Progenitor cell of endocrine pancreas (in vitro differentiated cells): ENCODE results near the gene PSMG3. TPM values are rescaled to one million over a fixed set of nuclear protein-coding genes. Genes with fewer than 3 reads are reported as not detected.

ENCODE experiments used
- DNase-seq: peaks from one replicate; pipeline ENCODE4 v3.0.0; 2021; ENCODE audit warnings: low spot score; ENCODE audit not compliant: unreplicated experiment
- H3K27ac Mint-ChIP-seq: 2 replicates; pipeline ENCODE4 v1.8.0; 2021; ENCODE audit warnings: mild to moderate bottlenecking, moderate library complexity, mixed read lengths
- H3K27me3 Mint-ChIP-seq: 2 replicates; pipeline ENCODE4 v1.8.0; 2021; ENCODE audit warnings: mixed read lengths
- H3K36me3 Mint-ChIP-seq: 2 replicates; pipeline ENCODE4 v1.8.0; 2022; ENCODE audit warnings: mixed read lengths; ENCODE audit not compliant: insufficient read depth
- H3K4me1 Mint-ChIP-seq: 2 replicates; pipeline ENCODE4 v1.8.0; 2021; ENCODE audit warnings: low read depth, mixed read lengths
- H3K4me3 Mint-ChIP-seq: 2 replicates; pipeline ENCODE4 v1.8.0; 2021; ENCODE audit warnings: low read depth, mild to moderate bottlenecking, moderate library complexity, mixed read lengths
- H3K9me3 Mint-ChIP-seq: 2 replicates; pipeline ENCODE4 v1.8.0; 2021; ENCODE audit warnings: low read depth, mixed read lengths
- total RNA-seq: library from RNA; stranded (reverse); gene quantifications from 2 replicates; pipeline ENCODE4 v1.2.1, GENCODE V29; 2021
- TF ChIP-seq, protein P1 (sequence below): fragments of 200-600 bp; sonication (generic); IDR thresholded peaks from one replicate; pipeline ENCODE4 v1.5.0; 2021; ENCODE audit warnings: antibody characterized with exemption, mild to moderate bottlenecking; ENCODE audit not compliant: unreplicated experiment

PSMG3 gene
- total RNA-seq, 1 donor from 2014 or later = 29.1 TPM

DNA sequence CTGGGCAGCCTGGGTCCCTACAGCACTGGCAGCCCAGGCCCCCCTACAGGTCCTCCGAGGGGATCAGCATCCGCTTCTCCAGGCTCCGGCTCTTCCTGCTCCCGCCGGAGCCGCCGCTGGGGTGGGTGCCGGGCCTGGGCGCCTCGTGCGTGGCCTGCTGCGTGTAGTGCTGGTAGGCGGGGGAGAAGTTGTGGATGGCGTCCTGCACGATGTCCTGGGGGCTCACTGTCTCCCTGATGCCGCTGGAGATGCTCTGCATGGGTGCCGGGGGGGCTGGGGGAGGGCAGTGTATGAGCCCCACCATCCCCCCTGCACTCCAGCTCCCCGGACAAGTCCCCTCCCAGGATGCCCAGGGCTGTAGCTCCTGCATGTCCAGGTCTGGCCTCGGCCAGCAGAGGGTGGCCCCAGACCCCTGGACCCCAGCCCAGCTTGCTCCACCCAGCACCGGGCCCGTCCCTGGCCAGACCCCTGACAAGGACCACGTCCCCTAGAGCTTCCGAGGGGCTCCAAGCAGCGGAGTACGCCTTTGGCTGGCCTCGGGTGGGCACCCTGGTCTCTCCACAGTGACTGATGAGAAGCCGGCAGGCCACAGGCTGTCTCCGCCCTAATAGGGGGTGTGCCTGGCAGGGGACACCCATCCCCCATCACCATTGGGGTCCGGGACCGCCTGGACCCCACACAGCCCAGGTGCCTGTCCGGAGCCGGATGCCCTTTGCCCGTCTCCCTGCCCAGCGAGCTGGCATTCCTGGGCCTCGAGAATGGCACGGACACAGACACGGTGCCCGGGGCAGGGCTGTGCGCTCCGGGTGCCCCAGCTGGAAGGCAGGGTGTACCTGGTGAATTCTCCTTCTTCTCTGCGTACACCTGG lies 22.7 kb downstream of the PSMG3 start:
- Mint-ChIP-seq H3K4me1 (no peaks in the 10 kb centered on the region), H3K9me3 (no peaks in the 10 kb centered on the region), H3K27me3 (no peaks in the 10 kb centered on the region), H3K27ac (no peak overlapping the region), H3K4me3 (no peak overlapping the region), H3K36me3 (no peaks in the 10 kb centered on the region)
- TF ChIP-seq, protein P1, sequence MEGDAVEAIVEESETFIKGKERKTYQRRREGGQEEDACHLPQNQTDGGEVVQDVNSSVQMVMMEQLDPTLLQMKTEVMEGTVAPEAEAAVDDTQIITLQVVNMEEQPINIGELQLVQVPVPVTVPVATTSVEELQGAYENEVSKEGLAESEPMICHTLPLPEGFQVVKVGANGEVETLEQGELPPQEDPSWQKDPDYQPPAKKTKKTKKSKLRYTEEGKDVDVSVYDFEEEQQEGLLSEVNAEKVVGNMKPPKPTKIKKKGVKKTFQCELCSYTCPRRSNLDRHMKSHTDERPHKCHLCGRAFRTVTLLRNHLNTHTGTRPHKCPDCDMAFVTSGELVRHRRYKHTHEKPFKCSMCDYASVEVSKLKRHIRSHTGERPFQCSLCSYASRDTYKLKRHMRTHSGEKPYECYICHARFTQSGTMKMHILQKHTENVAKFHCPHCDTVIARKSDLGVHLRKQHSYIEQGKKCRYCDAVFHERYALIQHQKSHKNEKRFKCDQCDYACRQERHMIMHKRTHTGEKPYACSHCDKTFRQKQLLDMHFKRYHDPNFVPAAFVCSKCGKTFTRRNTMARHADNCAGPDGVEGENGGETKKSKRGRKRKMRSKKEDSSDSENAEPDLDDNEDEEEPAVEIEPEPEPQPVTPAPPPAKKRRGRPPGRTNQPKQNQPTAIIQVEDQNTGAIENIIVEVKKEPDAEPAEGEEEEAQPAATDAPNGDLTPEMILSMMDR = no peak
- DNase-seq = no peak

DNA sequence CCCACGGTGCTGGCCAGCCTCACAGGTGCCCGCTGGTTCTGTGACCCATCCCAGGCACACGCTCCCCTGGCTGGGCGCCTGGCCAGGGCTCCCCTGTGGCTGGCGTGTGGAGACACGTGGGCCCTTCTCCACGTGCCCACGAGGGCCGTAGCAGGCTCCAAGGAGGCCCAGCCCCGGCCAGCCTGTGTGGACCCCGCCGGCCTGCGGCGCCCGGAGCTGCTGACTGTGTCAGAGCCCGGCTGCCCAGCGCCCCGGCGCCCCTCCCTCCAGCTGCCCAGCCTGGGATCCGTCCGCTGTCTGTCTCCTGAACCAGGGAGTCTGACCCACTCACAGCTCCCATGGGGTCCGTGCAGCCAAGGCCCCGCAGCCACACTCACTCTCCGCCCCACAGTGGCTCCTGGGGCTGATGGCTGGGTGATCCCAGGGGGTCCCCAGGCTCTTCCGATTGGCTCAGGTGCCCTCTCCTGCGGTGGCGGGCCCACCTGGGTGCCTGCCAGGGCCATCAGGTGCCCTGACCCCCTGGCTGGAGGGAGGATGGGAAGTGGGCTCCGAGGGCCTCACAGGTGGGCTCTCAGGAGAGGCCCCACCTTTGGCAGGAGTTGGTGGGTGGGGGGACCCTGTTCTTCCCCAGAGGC lies 23.4 kb downstream of the PSMG3 start:
- DNase-seq = no peak
- H3K4me3 Mint-ChIP-seq = no peak overlapping the region
- TF ChIP-seq, protein P1 = no peak
- no peaks in the 10 kb centered on the region for H3K4me1 Mint-ChIP-seq
- H3K27ac Mint-ChIP-seq = no peak overlapping the region
- H3K36me3 Mint-ChIP-seq = no peaks in the 10 kb centered on the region
- H3K27me3 Mint-ChIP-seq = no peaks in the 10 kb centered on the region
- H3K9me3 Mint-ChIP-seq = no peaks in the 10 kb centered on the region

DNA sequence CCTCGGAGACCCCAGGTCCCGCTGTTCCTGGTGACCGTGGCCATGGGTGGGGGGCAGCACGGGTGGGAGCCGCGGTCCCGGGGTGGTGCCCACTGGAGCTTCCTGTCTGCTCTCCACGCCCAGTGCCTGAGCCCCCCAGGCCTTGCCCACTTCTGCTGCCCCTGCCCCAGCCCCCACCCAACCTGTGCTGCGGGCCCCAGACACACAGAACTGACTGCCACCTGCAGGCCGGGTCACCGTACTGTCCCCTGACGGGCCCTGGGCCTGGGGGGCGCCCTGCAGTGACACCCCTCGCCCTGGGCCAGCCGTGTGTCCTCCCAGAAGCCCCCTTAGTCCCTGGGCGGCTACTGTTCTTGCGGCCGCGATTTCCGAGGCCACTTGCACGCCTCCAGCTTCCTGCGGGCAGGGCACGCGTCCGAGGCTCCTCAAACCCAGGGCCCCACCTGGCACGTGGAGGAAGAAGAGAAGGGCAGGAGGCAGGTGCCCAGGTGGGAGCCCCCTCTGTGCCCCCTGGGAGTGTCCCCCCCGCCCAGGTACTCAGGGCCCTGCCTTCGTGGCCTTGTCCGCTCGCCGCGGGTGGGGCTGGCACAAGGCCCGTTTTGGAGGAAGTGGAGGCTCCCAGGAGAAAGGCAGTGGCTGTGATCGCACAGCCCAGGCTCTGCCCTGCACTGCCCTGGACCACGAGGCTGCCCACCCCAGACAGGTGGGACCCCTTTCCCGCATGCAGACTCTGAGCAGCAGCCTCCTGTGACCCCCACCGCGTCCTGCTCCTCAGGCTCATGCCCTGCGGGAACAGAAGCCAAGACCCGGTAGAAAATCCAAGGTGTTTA lies 24.2 kb downstream of the PSMG3 start:
- Mint-ChIP-seq H3K27me3 (no peaks in the 10 kb centered on the region), H3K4me1 (no peaks in the 10 kb centered on the region), H3K4me3 (no peak overlapping the region), H3K9me3 (no peaks in the 10 kb centered on the region), H3K27ac (no peak overlapping the region), H3K36me3 (no peaks in the 10 kb centered on the region)
- TF ChIP-seq, protein P1 = no peak
- no peak for DNase-seq

DNA sequence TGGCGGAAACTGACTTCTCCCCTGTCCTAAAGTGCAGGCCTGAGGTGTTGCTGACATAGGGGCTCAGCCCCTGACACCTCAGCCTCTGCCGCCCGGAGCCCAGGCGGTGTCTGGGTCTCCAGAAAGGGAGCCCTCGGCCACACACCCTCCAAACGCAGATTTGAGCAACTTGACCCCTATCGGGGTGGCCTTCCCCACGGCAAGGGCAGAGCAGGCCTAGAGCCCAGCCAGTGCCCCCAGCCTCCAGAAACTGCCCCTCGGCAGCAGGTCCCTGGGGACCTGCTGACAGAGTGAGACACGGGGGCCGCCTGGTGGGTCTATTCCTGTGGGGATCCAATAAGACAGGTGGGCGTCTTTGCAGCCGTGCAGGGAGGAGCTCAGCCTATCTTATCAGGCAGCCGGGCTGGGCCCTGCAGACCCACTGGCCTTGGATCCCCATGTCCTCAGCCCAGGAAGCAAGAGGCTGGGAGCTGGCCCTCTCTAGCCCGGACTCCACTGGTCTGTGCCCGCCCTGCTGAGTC lies 24.9 kb downstream of the PSMG3 start:
- TF ChIP-seq, protein P1 = no peak
- H3K27ac Mint-ChIP-seq = no peak overlapping the region
- H3K27me3 Mint-ChIP-seq = no peaks in the 10 kb centered on the region
- no peaks in the 10 kb centered on the region for H3K9me3 Mint-ChIP-seq
- H3K4me1 Mint-ChIP-seq = no peaks in the 10 kb centered on the region
- no peaks in the 10 kb centered on the region for H3K36me3 Mint-ChIP-seq
- no peak for DNase-seq
- H3K4me3 Mint-ChIP-seq = no peak overlapping the region
